Colonic mucosa (tissue), 4 donors: ENCODE results near the gene TSPAN31. TPM values are rescaled to one million over a fixed set of nuclear protein-coding genes. Genes with fewer than 3 reads are reported as not detected.
"Not testable (repeated sequence)": the region's sequence is repeated elsewhere in the genome, so short reads cannot be mapped to it uniquely, and the experiment has no call there.

Experiments
- DNase-seq: peaks from one replicate; pipeline ENCODE4 v3.0.0-alpha.2; 2020
- H3K27ac ChIP-seq: fragments of 200-600 bp; one replicate; pipeline ENCODE4 v1.8.0; 2021
- H3K27me3 ChIP-seq: fragments of 200-600 bp; one replicate; pipeline ENCODE4 v1.8.0; 2021
- H3K36me3 ChIP-seq: fragments of 200-600 bp; one replicate; pipeline ENCODE4 v1.8.0; 2021
- H3K4me1 ChIP-seq: fragments of 200-600 bp; one replicate; pipeline ENCODE4 v1.8.0; 2021; ENCODE audit warnings: mild to moderate bottlenecking
- H3K4me3 ChIP-seq: fragments of 200-600 bp; one replicate; pipeline ENCODE4 v1.8.0; 2021
- H3K9ac ChIP-seq, 2 donors: one replicate each; pipeline ENCODE4 v1.7.0; 2013; ENCODE audit warnings: control low read depth in 2 of 2, low read depth in 2 of 2, low read length in 2 of 2
- H3K9me3 ChIP-seq: fragments of 200-600 bp; one replicate; pipeline ENCODE4 v1.8.0; 2021
- intact Hi-C: fragments of 100-400 bp; cut with DNase I; formaldehyde crosslinking; loops from one replicate; pipeline ENCODE4 v1.14.1; 2022
- total RNA-seq, 2 donors: library from RNA; stranded (reverse); fragmentation: NEBNext Ultra II Directional in 1 of 2; extraction: Animal tissue kit (Norgen Biotek cat#: 25700) in 1 of 2; gene quantifications; one replicate each; pipeline ENCODE4 v1.2.1, GENCODE V29; 2021
- TF ChIP-seq, protein P1 (sequence below): fragments of 200-600 bp; IDR thresholded peaks from one replicate; pipeline ENCODE4 v1.8.0; 2022; ENCODE audit warnings: antibody characterized with exemption, mild to moderate bottlenecking
- donor health status: healthy.
- donor health status: DM: no; HTN: no; CAD: no.
- donor health status: DM: no; HTN: no; CAD: no.

The TSPAN31 gene
- total RNA-seq, 2 donors from 2014 or later = 19.3 to 32.3 TPM

DNA sequence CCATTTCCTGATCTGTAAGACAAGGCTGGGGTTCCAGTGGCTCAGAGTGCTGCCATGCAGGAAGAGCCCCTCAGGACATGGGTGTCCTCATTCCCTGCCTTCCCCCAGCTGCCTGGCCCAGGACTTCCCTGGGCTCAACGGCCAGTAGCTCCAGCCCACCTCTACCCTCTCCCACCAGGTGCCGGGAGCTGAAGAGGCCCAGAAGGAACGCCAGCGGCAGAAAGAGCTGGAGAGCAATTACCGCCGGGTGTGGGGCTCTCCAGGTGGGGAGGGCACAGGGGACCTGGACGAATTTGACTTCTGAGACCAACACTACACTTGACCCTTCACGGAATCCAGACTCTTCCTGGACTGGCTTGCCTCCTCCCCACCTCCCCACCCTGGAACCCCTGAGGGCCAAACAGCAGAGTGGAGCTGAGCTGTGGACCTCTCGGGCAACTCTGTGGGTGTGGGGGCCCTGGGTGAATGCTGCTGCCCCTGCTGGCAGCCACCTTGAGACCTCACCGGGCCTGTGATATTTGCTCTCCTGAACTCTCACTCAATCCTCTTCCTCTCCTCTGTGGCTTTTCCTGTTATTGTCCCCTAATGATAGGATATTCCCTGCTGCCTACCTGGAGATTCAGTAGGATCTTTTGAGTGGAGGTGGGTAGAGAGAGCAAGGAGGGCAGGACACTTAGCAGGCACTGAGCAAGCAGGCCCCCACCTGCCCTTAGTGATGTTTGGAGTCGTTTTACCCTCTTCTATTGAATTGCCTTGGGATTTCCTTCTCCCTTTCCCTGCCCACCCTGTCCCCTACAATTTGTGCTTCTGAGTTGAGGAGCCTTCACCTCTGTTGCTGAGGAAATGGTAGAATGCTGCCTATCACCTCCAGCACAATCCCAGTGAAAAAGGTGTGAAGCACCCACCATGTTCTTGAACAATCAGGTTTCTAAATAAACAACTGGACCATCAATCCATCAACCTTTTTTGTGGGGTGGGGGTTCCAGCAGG lies 23.9 kb upstream of the TSPAN31 start:
- no peak overlapping the region for H3K27ac ChIP-seq
- H3K9ac ChIP-seq = no peak overlapping the region
- H3K4me3 ChIP-seq = no peak overlapping the region
- TF ChIP-seq, protein P1, sequence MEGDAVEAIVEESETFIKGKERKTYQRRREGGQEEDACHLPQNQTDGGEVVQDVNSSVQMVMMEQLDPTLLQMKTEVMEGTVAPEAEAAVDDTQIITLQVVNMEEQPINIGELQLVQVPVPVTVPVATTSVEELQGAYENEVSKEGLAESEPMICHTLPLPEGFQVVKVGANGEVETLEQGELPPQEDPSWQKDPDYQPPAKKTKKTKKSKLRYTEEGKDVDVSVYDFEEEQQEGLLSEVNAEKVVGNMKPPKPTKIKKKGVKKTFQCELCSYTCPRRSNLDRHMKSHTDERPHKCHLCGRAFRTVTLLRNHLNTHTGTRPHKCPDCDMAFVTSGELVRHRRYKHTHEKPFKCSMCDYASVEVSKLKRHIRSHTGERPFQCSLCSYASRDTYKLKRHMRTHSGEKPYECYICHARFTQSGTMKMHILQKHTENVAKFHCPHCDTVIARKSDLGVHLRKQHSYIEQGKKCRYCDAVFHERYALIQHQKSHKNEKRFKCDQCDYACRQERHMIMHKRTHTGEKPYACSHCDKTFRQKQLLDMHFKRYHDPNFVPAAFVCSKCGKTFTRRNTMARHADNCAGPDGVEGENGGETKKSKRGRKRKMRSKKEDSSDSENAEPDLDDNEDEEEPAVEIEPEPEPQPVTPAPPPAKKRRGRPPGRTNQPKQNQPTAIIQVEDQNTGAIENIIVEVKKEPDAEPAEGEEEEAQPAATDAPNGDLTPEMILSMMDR = no peak
- intact Hi-C loops = no loop called here
- H3K4me1 ChIP-seq = no peaks in the 10 kb centered on the region
- H3K36me3 ChIP-seq = peaks cover 5% of the 10 kb centered on the region
- DNase-seq = no peak
- H3K9me3 ChIP-seq = no peaks in the 10 kb centered on the region
- H3K27me3 ChIP-seq = no peaks in the 10 kb centered on the region

- H3K9me3 ChIP-seq, H3K36me3 ChIP-seq, intact Hi-C loops, H3K27me3 ChIP-seq, DNase-seq, H3K9ac ChIP-seq, H3K27ac ChIP-seq, H3K4me1 ChIP-seq, H3K4me3 ChIP-seq: not testable (repeated sequence)
Observed at GRCh38 chr12:57721846-57722608, 22.8 kb upstream of the TSPAN31 start.

- TF ChIP-seq, protein P1 = no peak
- Histone ChIP-seq H3K4me1 (no peaks in the 10 kb centered on the region), H3K36me3 (peaks cover 5% of the 10 kb centered on the region), H3K27ac (no peak overlapping the region), H3K9me3 (no peaks in the 10 kb centered on the region), H3K4me3 (no peak overlapping the region), H3K9ac (no peak overlapping the region), H3K27me3 (peaks cover 6% of the 10 kb centered on the region)
- intact Hi-C loops = no loop called here
- no peak for DNase-seq
Observed at GRCh38 chr12:57722716-57723629, 21.9 kb upstream of the TSPAN31 start.

- Histone ChIP-seq H3K27ac (no peak overlapping the region), H3K27me3 (peaks cover 6% of the 10 kb centered on the region), H3K36me3 (peaks cover 3% of the 10 kb centered on the region), H3K4me3 (no peak overlapping the region), H3K4me1 (no peaks in the 10 kb centered on the region), H3K9ac (no peak overlapping the region), H3K9me3 (no peaks in the 10 kb centered on the region)
- no peak for DNase-seq
- intact Hi-C loops = no loop called here
- TF ChIP-seq, protein P1 = no peak
Observed at GRCh38 chr12:57723630-57723962, 21.2 kb upstream of the TSPAN31 start.

- Histone ChIP-seq H3K9ac (no peak overlapping the region), H3K36me3 (no peaks in the 10 kb centered on the region), H3K4me3 (no peak overlapping the region), H3K4me1 (no peaks in the 10 kb centered on the region), H3K27me3 (peaks cover 6% of the 10 kb centered on the region), H3K9me3 (no peaks in the 10 kb centered on the region), H3K27ac (no peak overlapping the region)
- TF ChIP-seq, protein P1 = no peak
- DNase-seq = no peak
- intact Hi-C loops = no loop called here
Observed at GRCh38 chr12:57724003-57724935, 20.6 kb upstream of the TSPAN31 start.
